H9 (cell line): ENCODE results near the gene NKX1-1. TPM values are rescaled to one million over a fixed set of nuclear protein-coding genes. Genes with fewer than 3 reads are reported as not detected.

Experiments
- DNase-seq: peaks from one replicate; pipeline ENCODE4 v3.0.0-alpha.2; 2017
- H2AFZ ChIP-seq: one replicate; pipeline ENCODE4 v1.6.1; 2013; ENCODE audit warnings: mild to moderate bottlenecking, low read length, control low read depth, moderate library complexity
- H2AK5ac ChIP-seq: 2 replicates; pipeline ENCODE4 v1.6.1; 2013; ENCODE audit warnings: low read length, control low read depth, mixed read lengths; ENCODE audit not compliant: insufficient read length
- H2BK120ac ChIP-seq: one replicate; pipeline ENCODE4 v1.6.1; 2013; ENCODE audit warnings: low read depth, mild to moderate bottlenecking, low read length, control low read depth, inconsistent platforms; ENCODE audit not compliant: poor library complexity, severe bottlenecking
- H2BK12ac ChIP-seq: 2 replicates; pipeline ENCODE4 v1.6.1; 2013; ENCODE audit warnings: low read length, control low read depth, mixed read lengths, low read depth; ENCODE audit not compliant: insufficient read length
- H2BK15ac ChIP-seq: 2 replicates; pipeline ENCODE4 v1.6.1; 2013; ENCODE audit warnings: low read depth, low read length, control low read depth
- H2BK20ac ChIP-seq: one replicate; pipeline ENCODE4 v1.6.1; 2013; ENCODE audit warnings: low read depth, mild to moderate bottlenecking, low read length, control low read depth, inconsistent platforms; ENCODE audit not compliant: poor library complexity, severe bottlenecking
- H2BK5ac ChIP-seq: 2 replicates; pipeline ENCODE4 v1.6.1; 2013; ENCODE audit warnings: low read length, control low read depth, mixed read lengths; ENCODE audit not compliant: insufficient read length
- H3K14ac ChIP-seq: 2 replicates; pipeline ENCODE4 v1.6.1; 2013; ENCODE audit warnings: low read length, control low read depth; ENCODE audit not compliant: insufficient read depth
- H3K18ac ChIP-seq: 2 replicates; pipeline ENCODE4 v1.6.1; 2013; ENCODE audit warnings: low read depth, mild to moderate bottlenecking, mixed read lengths, low read length, control low read depth; ENCODE audit not compliant: insufficient read length
- H3K23ac ChIP-seq: 2 replicates; pipeline ENCODE4 v1.6.1; 2013; ENCODE audit warnings: low read length, control low read depth, mixed read lengths, low read depth; ENCODE audit not compliant: insufficient read length
- H3K23me2 ChIP-seq: 2 replicates; pipeline ENCODE4 v1.6.1; 2013; ENCODE audit warnings: low read depth, mild to moderate bottlenecking, mixed read lengths, low read length, control low read depth; ENCODE audit not compliant: insufficient read length, poor library complexity, severe bottlenecking
- H3K27ac ChIP-seq: 2 replicates; pipeline ENCODE4 v1.5.1; 2013; ENCODE audit warnings: low read length, control low read depth, mixed read lengths, low read depth; ENCODE audit not compliant: insufficient read length
- H3K27me3 ChIP-seq: 2 replicates; pipeline ENCODE4 v1.6.1; 2013; ENCODE audit warnings: low read length, control low read depth, inconsistent platforms; ENCODE audit not compliant: insufficient read depth
- H3K4ac ChIP-seq: 2 replicates; pipeline ENCODE4 v1.6.1; 2013; ENCODE audit warnings: low read depth, mild to moderate bottlenecking, control low read depth, inconsistent platforms, low read length, moderate library complexity
- H3K4me1 ChIP-seq: 2 replicates; pipeline ENCODE4 v1.6.1; 2013; ENCODE audit warnings: low read length, control low read depth, inconsistent platforms; ENCODE audit not compliant: insufficient read depth
- H3K4me2 ChIP-seq: 2 replicates; pipeline ENCODE4 v1.6.1; 2013; ENCODE audit warnings: low read length, control low read depth, mixed read lengths; ENCODE audit not compliant: insufficient read length, insufficient read depth
- H3K56ac ChIP-seq: 2 replicates; pipeline ENCODE4 v1.6.1; 2013; ENCODE audit warnings: low read depth, mild to moderate bottlenecking, mixed read lengths, low read length, control low read depth; ENCODE audit not compliant: insufficient read length
- H3K79me1 ChIP-seq: 2 replicates; pipeline ENCODE4 v1.6.1; 2013; ENCODE audit warnings: low read depth, mild to moderate bottlenecking, moderate library complexity, low read length, control low read depth, inconsistent platforms; ENCODE audit not compliant: insufficient read depth, poor library complexity, severe bottlenecking
- H3K79me2 ChIP-seq: 2 replicates; pipeline ENCODE4 v1.6.1; 2013; ENCODE audit warnings: low read length, control low read depth, inconsistent platforms; ENCODE audit not compliant: insufficient read depth
- H3K9ac ChIP-seq: 2 replicates; pipeline ENCODE4 v1.6.1; 2013; ENCODE audit warnings: low read length, control low read depth, mixed read lengths; ENCODE audit not compliant: insufficient read length; ENCODE audit errors: extremely low read depth
- H3K9me3 ChIP-seq: one replicate; pipeline ENCODE4 v1.6.1; 2013; ENCODE audit warnings: low read depth, low read length, inconsistent platforms; ENCODE audit not compliant: control insufficient read depth
- H3T11ph ChIP-seq: one replicate; pipeline ENCODE4 v1.6.1; 2013; ENCODE audit warnings: mild to moderate bottlenecking, low read length, control low read depth, inconsistent platforms
- H4K20me1 ChIP-seq: one replicate; pipeline ENCODE4 v1.6.1; 2013; ENCODE audit not compliant: control insufficient read depth, insufficient read length, insufficient read depth
- H4K5ac ChIP-seq: 2 replicates; pipeline ENCODE4 v1.6.1; 2013; ENCODE audit warnings: low read depth, mild to moderate bottlenecking, mixed read lengths, low read length, control low read depth; ENCODE audit not compliant: insufficient read length
- H4K8ac ChIP-seq: replicated peaks from 2 replicates; pipeline ENCODE4 v1.6.1; 2013; ENCODE audit warnings: low read length, control low read depth, mixed read lengths, low read depth; ENCODE audit not compliant: insufficient read length
- H4K91ac ChIP-seq: 2 replicates; pipeline ENCODE4 v1.6.1; 2013; ENCODE audit warnings: low read depth, mild to moderate bottlenecking, moderate library complexity, mixed read lengths, low read length, control low read depth; ENCODE audit not compliant: insufficient read length
- H3K27ac Mint-ChIP-seq, 3 experiments: 2 replicates in 2 of 3; 3 replicates in 1 of 3; pipeline ENCODE4 v1.8.0; 2020 to 2021; ENCODE audit warnings: mixed read lengths in 3 of 3, mild to moderate bottlenecking in 1 of 3, moderate library complexity in 1 of 3
- H3K27me3 Mint-ChIP-seq: 2 replicates; pipeline ENCODE4 v1.8.0; 2021; ENCODE audit warnings: low read depth, mild to moderate bottlenecking, moderate library complexity, mixed read lengths
- H3K36me3 Mint-ChIP-seq, 3 experiments: 2 replicates in 2 of 3; 3 replicates in 1 of 3; pipeline ENCODE4 v1.8.0; 2020 to 2021; ENCODE audit warnings: low read depth in 3 of 3, mixed read lengths in 3 of 3; ENCODE audit not compliant: insufficient read depth in 1 of 3
- H3K4me1 Mint-ChIP-seq, 2 experiments: 2 replicates each; pipeline ENCODE4 v1.8.0; 2020; ENCODE audit warnings: mixed read lengths in 2 of 2
- H3K4me3 Mint-ChIP-seq, 2 experiments: 2 replicates in 1 of 2; 3 replicates in 1 of 2; pipeline ENCODE4 v1.8.0; 2020 to 2021; ENCODE audit warnings: mild to moderate bottlenecking in 2 of 2, mixed read lengths in 2 of 2, moderate library complexity in 1 of 2
- H3K9me3 Mint-ChIP-seq, 2 experiments: 2 replicates in 1 of 2; 3 replicates in 1 of 2; pipeline ENCODE4 v1.8.0; 2020; ENCODE audit warnings: mild to moderate bottlenecking in 2 of 2, mixed read lengths in 2 of 2, moderate library complexity in 1 of 2
- CTCF ChIP-seq: fragments of 200-600 bp; sonication (generic); conservative IDR thresholded peaks from 3 replicates; pipeline ENCODE4 v1.8.0; 2021; ENCODE audit warnings: antibody characterized with exemption, mild to moderate bottlenecking
- WGBS: extraction: QIAGEN DNeasy Blood & Tissue Kit; methylation state at CpG from one replicate; pipeline ENCODE4 v1.1.7; 2013; ENCODE audit warnings: missing lambda C conversion rate, low lambda C conversion rate, mixed read lengths; ENCODE audit not compliant: insufficient read length; ENCODE audit errors: extremely low coverage; 5-methylcytosine and 5-hydroxymethylcytosine counted together
- total RNA-seq: library from RNA; stranded (reverse); gene quantifications from 2 replicates; pipeline ENCODE4 v1.2.1, GENCODE V29; 2021

NKX1-1 gene
- total RNA-seq, 1 experiment from 2014 or later, result not detected

GRCh38 chr4:1402516-1403091 is 3.6 kb downstream of the NKX1-1 start:
- Mint-ChIP-seq H3K27ac (no peak overlapping the region), H3K9me3 (peaks cover 8 to 18% of the 10 kb centered on the region in 2 experiments), H3K4me1 (peaks cover 0 to 10% of the 10 kb centered on the region in 2 experiments; a peak in 2 of 4 replicates), H3K4me3 (peak overlapping the region in 1 of 2 experiments; percentile 54; a peak in 1 of 5 replicates), H3K27me3 (peaks cover 66% of the 10 kb centered on the region), H3K36me3 (peaks cover 3 to 7% (median 7%) of the 10 kb centered on the region in 3 experiments; a peak in 4 of 7 replicates)
- no peak overlapping the region for H2BK5ac ChIP-seq
- H4K20me1 ChIP-seq, result peaks cover 3% of the 10 kb centered on the region
- no peak overlapping the region for H3K9ac ChIP-seq
- no peak overlapping the region for H3K56ac ChIP-seq
- no peak overlapping the region for H4K8ac ChIP-seq
- H2BK12ac ChIP-seq, result no peak overlapping the region
- H3K27ac ChIP-seq, result no peak overlapping the region
- no peak overlapping the region for H3T11ph ChIP-seq
- no peak overlapping the region for H4K5ac ChIP-seq
- H3K4me2 ChIP-seq, result peak overlapping the region; percentile 24
- no peaks in the 10 kb centered on the region for H3K79me2 ChIP-seq
- WGBS, result no CpG with 5 or more reads among the region's 69 CpGs
- H3K23ac ChIP-seq, result no peak overlapping the region
- H3K23me2 ChIP-seq, result peaks cover 2% of the 10 kb centered on the region
- H3K18ac ChIP-seq, result no peak overlapping the region
- no peak overlapping the region for H2BK20ac ChIP-seq
- no peaks in the 10 kb centered on the region; the same call in 1 of the 2 replicates for H3K4me1 ChIP-seq
- H2BK120ac ChIP-seq, result no peak overlapping the region
- peaks cover 67% of the 10 kb centered on the region for H3K27me3 ChIP-seq
- no peak overlapping the region for H3K4ac ChIP-seq
- no peaks in the 10 kb centered on the region for H3K79me1 ChIP-seq
- TF ChIP-seq CTCF, result no peak
- no peak overlapping the region for H3K14ac ChIP-seq
- H2AFZ ChIP-seq, result no peak overlapping the region
- no peak overlapping the region for H4K91ac ChIP-seq
- H2BK15ac ChIP-seq, result no peak overlapping the region
- no peak overlapping the region for H2AK5ac ChIP-seq
- H3K9me3 ChIP-seq, result peaks cover 6% of the 10 kb centered on the region
- DNase-seq, result peak; percentile 34
